Measurements from ENCODE around the gene SCGB3A2. TPM values are rescaled to one million over a fixed set of nuclear protein-coding genes. Genes with fewer than 3 reads are reported as not detected.
"Not testable (repeated sequence)": the region's sequence is repeated elsewhere in the genome, so short reads cannot be mapped to it uniquely, and the experiment has no call there.

Gene SCGB3A2
- total RNA-seq, 2 experiments from 2014 or later = not detected

DNA sequence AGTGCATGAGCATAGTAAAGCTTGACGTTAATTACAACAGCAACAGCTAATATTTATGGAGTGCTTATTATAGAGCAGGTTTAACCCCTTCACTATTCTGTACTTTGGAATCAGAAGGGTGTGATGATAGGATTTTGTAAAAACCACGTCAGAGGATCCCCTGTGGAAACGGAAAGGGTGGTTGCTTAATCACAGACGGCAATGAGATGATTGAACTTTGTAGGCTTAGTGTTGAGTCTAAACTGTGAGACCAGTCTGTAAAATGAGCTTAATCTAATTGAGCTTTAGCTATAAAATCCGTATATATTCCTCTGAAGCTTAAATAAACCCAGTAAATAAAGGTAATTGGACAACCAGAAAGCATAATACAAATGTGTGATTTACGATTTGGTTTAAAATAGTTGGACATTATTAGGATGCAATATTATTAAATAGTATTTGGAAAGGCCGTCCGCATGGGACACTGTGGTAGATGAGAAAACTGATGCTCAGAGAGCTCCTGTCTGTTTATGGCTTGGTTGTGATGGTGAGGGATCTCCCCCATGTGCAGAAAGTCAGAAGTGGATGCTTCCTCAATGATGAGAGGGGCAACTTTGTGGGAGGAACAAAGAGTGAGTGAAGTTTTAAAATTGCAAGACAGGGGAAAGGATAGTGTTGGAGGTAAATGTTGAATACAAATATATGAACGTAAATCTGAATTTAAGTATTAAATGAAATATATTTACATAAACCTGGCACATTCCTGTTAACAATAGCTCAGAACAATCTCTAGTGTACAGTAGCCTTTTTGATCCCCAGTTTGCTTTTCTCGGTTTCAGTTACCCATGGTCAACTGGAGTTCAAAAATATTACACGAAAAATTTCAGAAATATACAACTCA is 23.4 kb upstream of the SCGB3A2 start:
- Mint-ChIP-seq H3K36me3 (no peaks in the 10 kb centered on the region), H3K27me3 (peaks cover 17% of the 10 kb centered on the region), H3K4me1 (peaks cover 3% of the 10 kb centered on the region), H3K27ac (no peak overlapping the region), H3K9me3 (ENCODE audit: low read depth) (no peaks in the 10 kb centered on the region), H3K4me3 (no peak overlapping the region)
- no peak for DNase-seq
- ATAC-seq = no peak
- CTCF ChIA-PET = interaction anchor here (1.4 kb wide), 1 partner anchor 33 kb away, joined by 3 read pairs; no protein-coding TSS in a partner anchor

DNA sequence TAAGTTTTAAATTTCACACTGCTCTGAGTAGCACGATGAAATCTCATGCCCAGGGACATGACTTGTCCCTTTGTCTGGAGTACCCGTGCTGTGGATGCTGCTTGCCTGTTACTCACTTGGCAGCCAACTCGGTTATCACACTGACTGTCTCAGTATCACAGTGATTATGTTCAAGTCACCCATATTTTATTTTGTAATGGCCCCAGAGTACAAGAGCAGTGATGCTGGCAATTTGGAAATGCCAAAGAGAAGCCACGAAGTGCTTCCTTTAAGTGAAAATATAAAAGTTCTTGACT is 22.8 kb upstream of the SCGB3A2 start:
- H3K9me3 Mint-ChIP-seq (ENCODE audit: low read depth) = no peaks in the 10 kb centered on the region
- no peak overlapping the region for H3K27ac Mint-ChIP-seq
- H3K36me3 Mint-ChIP-seq = no peaks in the 10 kb centered on the region
- ATAC-seq (no peak), DNase-seq (no peak)
- H3K27me3 Mint-ChIP-seq = peaks cover 17% of the 10 kb centered on the region
- CTCF ChIA-PET = no interaction called here
- peaks cover 3% of the 10 kb centered on the region for H3K4me1 Mint-ChIP-seq
- no peak overlapping the region for H3K4me3 Mint-ChIP-seq

DNA sequence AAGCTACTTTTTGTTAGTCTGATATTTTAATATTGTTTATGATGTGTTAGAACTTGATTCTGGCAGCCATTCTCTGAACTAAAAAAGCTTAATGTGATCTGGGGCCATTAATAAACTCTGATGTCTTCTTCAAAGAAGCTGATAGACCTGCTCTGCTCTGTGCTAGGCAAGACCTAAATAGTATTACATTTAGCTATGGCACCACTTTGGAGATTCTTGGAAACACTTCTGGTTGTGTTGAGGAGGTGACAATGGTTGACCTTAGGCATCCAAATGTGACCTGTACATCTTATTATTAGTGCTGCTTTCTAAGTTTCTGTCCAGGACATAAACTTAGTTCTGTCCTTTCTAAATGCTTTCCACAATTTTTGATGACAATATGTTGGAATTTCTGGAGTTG is 21.7 kb upstream of the SCGB3A2 start:
- Mint-ChIP-seq H3K27me3 (peaks cover 17% of the 10 kb centered on the region), H3K36me3 (no peaks in the 10 kb centered on the region), H3K4me3 (no peak overlapping the region), H3K27ac (no peak overlapping the region), H3K9me3 (ENCODE audit: low read depth) (no peaks in the 10 kb centered on the region), H3K4me1 (peaks cover 3% of the 10 kb centered on the region)
- ATAC-seq = no peak
- DNase-seq = no peak
- CTCF ChIA-PET = interaction anchor here (0.7 to 1.0 kb wide), 2 partner anchors 229 to 263 kb away, joined by 3 read pairs; no protein-coding TSS in a partner anchor

DNA sequence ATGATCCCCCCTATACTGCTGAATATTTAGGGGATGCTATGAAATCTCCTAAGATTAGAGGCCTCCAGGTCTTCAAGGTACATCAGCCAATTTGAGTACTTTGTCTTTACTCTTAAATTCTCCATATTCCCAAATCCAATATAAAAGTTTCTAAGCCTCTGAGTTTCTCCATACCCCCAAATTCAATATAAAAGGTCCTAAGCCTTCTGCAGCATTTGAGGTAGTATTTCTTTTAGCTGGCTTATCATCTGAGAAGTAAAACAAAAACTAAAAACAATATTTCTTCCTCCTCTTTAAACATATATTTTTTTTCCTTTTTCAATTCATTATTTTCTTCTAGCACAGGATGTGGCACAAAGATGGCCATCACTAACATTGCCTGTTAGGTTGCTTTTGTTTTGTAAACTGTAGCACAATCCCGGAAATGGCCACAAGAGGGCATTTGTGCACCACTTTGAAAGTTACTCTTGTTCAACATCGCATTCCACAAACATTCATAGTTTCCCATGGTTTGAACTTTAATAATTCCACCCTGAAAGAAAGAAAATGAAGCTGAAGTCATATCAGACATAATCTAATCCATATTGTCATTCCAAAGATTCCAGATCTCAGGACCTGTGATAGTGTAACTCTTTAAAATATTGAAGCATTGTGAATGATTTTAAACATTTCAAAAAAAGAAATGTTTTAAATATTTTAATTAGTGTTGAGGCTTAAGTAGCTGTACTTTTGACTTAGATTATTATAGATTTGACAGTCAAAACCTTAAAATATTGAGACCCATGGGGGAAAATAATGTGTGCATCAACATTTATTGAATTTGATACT is 21.0 kb upstream of the SCGB3A2 start:
- Mint-ChIP-seq H3K9me3 (ENCODE audit: low read depth) (no peaks in the 10 kb centered on the region), H3K4me1 (peaks cover 3% of the 10 kb centered on the region), H3K27me3 (peaks cover 17% of the 10 kb centered on the region), H3K27ac (no peak overlapping the region), H3K36me3 (no peaks in the 10 kb centered on the region), H3K4me3 (no peak overlapping the region)
- CTCF ChIA-PET = interaction anchor here (0.7 to 1.2 kb wide), 4 partner anchors 12 to 271 kb away, joined by 3 to 5 read pairs (median 3); no protein-coding TSS in a partner anchor
- DNase-seq = peak; percentile 67
- peak; percentile 77 for ATAC-seq

DNA sequence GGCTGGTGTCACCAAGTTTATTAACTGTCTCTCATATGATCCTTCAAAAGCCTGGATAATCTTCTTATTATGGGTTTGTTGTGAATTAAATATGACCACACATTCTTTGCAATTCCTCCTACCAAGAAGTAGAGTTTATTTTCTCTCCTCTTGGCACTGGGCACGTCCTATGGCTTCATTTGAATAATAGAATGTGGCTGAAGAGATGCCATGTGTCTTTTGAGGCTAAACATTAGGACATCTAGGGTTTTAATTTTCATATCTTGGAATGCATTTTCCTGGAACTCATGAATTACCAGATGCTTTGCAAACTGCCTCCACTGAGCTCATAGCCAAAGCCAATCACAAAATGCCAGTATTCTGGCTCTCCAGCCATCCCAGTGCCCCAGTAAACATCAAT is 19.9 kb upstream of the SCGB3A2 start:
- CTCF ChIA-PET = interaction anchor here (0.9 to 1.2 kb wide), 2 partner anchors 23 to 272 kb away, joined by 3 read pairs; no protein-coding TSS in a partner anchor
- peaks cover 12% of the 10 kb centered on the region for H3K27me3 Mint-ChIP-seq

DNA sequence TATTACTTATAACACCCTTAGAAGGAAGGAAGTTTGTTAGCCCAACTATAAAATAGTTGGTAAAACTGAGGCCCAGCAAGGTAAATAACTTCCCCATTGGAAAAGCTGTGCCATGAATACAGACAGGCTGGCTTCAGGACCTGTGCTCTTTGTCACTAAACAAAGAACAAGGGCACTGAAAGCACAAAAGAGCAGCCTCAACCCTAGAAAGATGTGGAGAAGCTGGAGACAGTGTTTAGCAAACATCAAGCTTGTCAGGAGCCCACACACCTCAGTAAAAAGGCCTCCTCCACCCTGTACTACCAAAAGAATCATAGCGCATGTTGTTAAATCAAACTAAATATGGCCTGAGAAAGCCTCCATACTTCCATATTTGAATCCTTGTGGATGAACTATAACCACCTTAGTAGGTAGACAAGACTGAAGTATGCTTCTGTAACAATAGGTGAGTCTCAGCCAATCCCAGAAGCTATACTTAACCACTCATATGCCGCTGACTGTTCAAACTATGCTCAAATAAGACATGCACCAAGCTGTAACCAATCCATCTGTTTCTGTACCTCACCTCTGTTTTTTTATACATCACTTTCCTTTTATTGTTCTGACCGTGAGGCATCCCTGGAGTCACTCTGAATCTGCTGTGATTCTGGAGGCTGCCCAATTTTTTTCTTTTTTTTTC is 18.4 kb upstream of the SCGB3A2 start:
- no peak for DNase-seq
- no peak for ATAC-seq
- Mint-ChIP-seq H3K36me3 (no peaks in the 10 kb centered on the region), H3K9me3 (ENCODE audit: low read depth) (no peaks in the 10 kb centered on the region), H3K4me3 (no peak overlapping the region), H3K4me1 (peaks cover 3% of the 10 kb centered on the region), H3K27ac (no peak overlapping the region), H3K27me3 (peaks cover 7% of the 10 kb centered on the region)
- CTCF ChIA-PET = interaction anchor here (1.2 kb wide), 1 partner anchor 73 kb away, joined by 3 read pairs; no protein-coding TSS in a partner anchor

More for the DNA sequence above, 19.9 kb upstream of the SCGB3A2 start:
- peaks cover 3% of the 10 kb centered on the region for H3K4me1 Mint-ChIP-seq
- no peak overlapping the region for H3K4me3 Mint-ChIP-seq
- H3K9me3 Mint-ChIP-seq (ENCODE audit: low read depth) = no peaks in the 10 kb centered on the region
- H3K27ac Mint-ChIP-seq = no peak overlapping the region
- DNase-seq (no peak), ATAC-seq (no peak)
- H3K36me3 Mint-ChIP-seq = no peaks in the 10 kb centered on the region

DNA sequence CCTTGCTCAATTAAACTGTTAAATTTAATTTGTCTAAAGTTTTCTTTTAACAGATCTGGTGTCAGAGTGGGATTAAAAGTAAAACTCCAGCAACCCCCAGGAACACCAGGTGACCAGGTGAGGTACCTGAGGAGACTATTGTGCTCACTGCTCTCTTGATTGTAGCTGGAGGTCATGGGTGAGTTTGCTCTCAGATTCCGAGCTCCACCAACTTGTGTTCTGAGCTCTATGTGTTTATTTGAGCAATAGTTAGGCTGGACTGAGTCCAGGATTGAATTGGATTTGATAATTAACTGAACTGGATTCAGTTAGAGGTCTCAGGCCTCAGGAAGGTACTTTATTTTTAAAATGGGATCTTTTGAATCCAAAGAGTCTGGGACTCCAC is 17.9 kb upstream of the SCGB3A2 start:
- Mint-ChIP-seq H3K9me3 (ENCODE audit: low read depth) (no peaks in the 10 kb centered on the region), H3K27ac (no peak overlapping the region), H3K36me3 (no peaks in the 10 kb centered on the region), H3K27me3 (peaks cover 7% of the 10 kb centered on the region), H3K4me3 (no peak overlapping the region), H3K4me1 (peaks cover 3% of the 10 kb centered on the region)
- CTCF ChIA-PET = interaction anchor here (1.2 kb wide), 1 partner anchor 72 kb away, joined by 3 read pairs; no protein-coding TSS in a partner anchor
- DNase-seq (no peak), ATAC-seq (no peak)

DNA sequence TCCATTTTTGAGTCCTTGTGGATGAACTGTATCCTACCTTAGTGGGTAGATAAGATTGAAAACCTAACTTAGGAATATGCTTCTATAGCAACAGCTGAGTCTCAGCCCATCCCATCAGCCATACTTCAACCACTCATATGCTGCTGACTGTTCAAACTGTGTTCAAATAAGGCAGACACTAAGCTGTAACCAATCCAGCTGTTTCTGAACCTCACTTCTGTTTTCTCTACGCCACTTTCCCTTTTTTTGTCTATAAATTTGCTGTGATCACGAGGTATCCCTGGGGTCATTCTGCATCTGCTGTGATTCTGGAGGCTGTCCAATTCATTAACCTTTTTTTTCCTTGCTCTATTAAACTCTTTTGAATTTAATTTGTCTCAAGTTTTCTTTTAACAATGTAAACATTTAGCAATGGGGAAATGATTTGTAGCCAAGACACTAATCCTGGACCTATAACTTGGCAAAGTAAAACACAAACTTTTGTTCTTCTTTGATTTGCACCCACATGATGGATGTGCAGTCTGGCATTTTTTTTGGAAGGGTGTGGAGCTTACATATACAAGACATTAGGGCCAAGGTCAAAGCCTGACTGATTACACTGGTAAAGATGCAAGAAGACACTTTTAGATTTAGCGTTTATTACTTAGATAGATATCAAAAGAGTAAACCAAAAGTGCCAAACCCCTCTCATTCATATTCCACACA is 14.9 kb upstream of the SCGB3A2 start:
- CTCF ChIA-PET = no interaction called here
- H3K9me3 Mint-ChIP-seq (ENCODE audit: low read depth) = no peaks in the 10 kb centered on the region
- H3K36me3 Mint-ChIP-seq = no peaks in the 10 kb centered on the region
- no peaks in the 10 kb centered on the region for H3K4me1 Mint-ChIP-seq
- H3K4me3 Mint-ChIP-seq = no peak overlapping the region
- peaks cover under 1% of the 10 kb centered on the region for H3K27me3 Mint-ChIP-seq
- ATAC-seq = no peak
- DNase-seq = no peak
- no peak overlapping the region for H3K27ac Mint-ChIP-seq

DNA sequence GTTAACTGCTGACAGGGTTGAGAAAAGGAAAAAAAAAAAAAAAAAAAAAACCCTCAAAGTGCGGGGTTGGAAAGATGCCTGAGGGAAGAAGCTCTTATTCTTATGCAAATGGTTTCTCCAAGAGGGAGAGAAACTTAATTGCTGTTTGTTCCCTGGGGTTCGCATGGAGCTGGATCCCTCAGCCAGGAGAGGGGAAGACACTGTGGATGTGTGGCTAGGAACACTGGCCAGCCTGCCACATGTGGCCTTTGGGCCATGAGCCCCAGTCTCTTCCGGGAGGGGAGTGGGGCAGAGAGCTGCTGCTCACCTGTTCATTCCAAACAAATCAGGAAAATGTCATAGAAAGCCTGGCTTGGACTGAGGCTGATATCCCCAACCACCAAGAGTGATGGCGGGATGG is 9.4 kb upstream of the SCGB3A2 start:
- H3K27ac Mint-ChIP-seq = no peak overlapping the region
- CTCF ChIA-PET = no interaction called here
- no peaks in the 10 kb centered on the region for H3K4me1 Mint-ChIP-seq

DNA sequence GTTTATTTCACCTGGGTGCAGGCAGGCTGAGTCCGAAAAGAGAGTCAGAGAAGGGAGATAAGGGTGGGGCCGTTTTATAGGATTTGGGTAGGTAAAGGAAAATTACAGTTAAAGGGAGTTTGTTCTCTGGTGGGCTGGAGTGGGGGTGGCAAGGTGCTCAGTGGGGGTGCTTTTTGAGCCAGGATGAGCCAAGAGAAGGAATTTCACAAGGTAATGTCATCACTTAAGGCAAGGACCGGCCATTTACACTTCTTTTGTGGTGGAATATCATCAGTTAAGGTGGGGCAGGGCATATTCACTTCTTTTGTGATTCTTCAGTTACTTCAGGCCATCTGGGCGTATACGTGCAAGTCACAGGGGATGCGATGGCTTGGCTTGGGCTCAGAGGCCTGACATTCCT is 8.6 kb upstream of the SCGB3A2 start:
- H3K9me3 Mint-ChIP-seq (ENCODE audit: low read depth); CTCF ChIA-PET; H3K27me3 Mint-ChIP-seq; H3K4me3 Mint-ChIP-seq; DNase-seq; ATAC-seq; H3K4me1 Mint-ChIP-seq; H3K36me3 Mint-ChIP-seq; H3K27ac Mint-ChIP-seq: not testable (repeated sequence)

More for the DNA sequence above, 9.4 kb upstream of the SCGB3A2 start:
- H3K27me3 Mint-ChIP-seq = no peaks in the 10 kb centered on the region
- ATAC-seq = no peak
- no peak for DNase-seq
- H3K36me3 Mint-ChIP-seq = no peaks in the 10 kb centered on the region
- H3K4me3 Mint-ChIP-seq = no peak overlapping the region
- no peaks in the 10 kb centered on the region for H3K9me3 Mint-ChIP-seq (ENCODE audit: low read depth)

DNA sequence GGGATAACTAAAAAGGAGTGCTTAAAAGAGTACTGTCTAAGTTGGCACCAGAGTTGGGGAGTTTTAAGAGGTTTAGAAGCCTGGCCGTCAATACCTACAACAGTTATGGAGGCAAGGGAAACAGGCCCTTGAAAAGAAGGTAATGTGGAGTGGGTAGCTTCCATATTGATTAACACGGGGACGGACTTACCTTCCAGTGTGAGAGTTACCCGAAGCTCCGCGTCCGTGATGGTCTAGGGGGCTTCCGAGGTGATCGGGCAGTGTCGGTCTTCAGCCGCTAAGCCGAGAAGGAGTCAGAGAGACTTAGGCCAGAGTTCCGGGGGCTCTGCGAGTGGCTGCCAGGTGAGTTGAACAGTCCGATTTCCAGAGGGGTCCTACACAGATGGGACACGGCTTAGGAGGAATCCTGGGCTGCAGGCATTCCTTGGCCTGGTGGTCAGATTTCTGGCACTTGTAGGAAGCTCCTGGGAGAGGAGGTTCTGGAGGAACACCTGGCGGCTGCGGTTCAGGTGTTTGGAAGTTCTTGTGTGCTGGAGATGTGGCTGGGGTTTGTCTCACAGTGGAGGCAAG is 6.4 kb upstream of the SCGB3A2 start:
- DNase-seq; H3K36me3 Mint-ChIP-seq; H3K4me1 Mint-ChIP-seq; H3K4me3 Mint-ChIP-seq; H3K9me3 Mint-ChIP-seq (ENCODE audit: low read depth); H3K27me3 Mint-ChIP-seq; CTCF ChIA-PET; ATAC-seq; H3K27ac Mint-ChIP-seq: not testable (repeated sequence)

DNA sequence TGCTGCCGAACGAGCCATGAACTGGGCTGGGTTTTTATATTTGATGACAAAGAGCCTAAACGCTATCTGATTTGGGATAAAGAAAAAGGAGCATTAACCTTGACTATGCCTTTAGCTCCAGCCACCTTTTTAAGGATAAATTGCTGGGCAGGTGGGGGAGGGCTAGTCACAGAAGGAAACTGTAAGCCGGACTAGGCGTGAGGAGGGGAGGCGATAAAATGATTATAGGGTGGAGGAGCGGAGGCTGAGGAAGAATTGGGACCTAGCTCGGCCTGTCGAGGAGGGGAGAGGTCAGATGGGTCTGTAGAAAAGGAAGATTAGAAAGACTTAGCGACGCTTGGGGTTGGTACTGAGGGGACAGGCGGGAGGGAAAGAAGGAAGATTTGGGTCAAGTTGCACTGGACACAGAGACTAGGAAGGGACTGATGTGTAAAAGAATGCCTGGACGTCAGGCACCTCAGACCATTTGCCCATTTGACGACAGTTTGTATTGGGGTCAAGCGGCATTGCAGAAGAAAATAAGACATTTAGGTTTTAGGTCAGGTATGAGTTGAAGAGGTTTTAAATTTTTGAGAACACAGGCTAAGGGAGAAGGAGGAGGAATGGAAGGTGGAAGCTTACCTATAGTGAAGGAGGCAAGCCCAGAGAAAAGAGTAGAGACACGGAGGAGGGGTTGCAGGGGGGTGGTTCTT is 5.6 kb upstream of the SCGB3A2 start:
- H3K4me1 Mint-ChIP-seq; H3K9me3 Mint-ChIP-seq (ENCODE audit: low read depth); CTCF ChIA-PET; H3K27ac Mint-ChIP-seq; ATAC-seq; H3K27me3 Mint-ChIP-seq; H3K4me3 Mint-ChIP-seq; H3K36me3 Mint-ChIP-seq; DNase-seq: not testable (repeated sequence)

Data from activated CD8-positive, alpha-beta memory T cell treated with anti-CD3 and anti-CD28 coated beads, Interleukin-2, amount 10 ng/mL, durations not matched to agents 7 days and 5 days (primary cell).